ENCODE measurements around the gene OR2B2. TPM values are rescaled to one million over a fixed set of nuclear protein-coding genes. Genes with fewer than 3 reads are reported as not detected.

The OR2B2 gene
- polyA plus RNA-seq, 1 donor (not counting 4 experiments of a cell fraction or from before 2014, with no cell fraction given) = not detected

- Histone ChIP-seq H2AFZ (ENCODE audit: control insufficient read depth, low read length) (no peak overlapping the region), H3K4me2 (ENCODE audit: control insufficient read depth, extremely low read depth, insufficient read depth, low read depth, low read length) (no peak overlapping the region), H3K9ac (ENCODE audit: control insufficient read depth, extremely low read depth, insufficient read depth, low read length) (no peak overlapping the region), H3K9me1 (ENCODE audit: control insufficient read depth, extremely low read depth, insufficient read depth, low read length) (no peaks in the 10 kb centered on the region), H4K20me1 (ENCODE audit: control insufficient read depth, extremely low read depth, insufficient read depth, low read length) (no peaks in the 10 kb centered on the region), H3K27me3 (ENCODE audit: control insufficient read depth, extremely low read depth, insufficient read depth, low read length) (no peaks in the 10 kb centered on the region), H3K79me2 (ENCODE audit: control insufficient read depth, insufficient read depth, low read length) (no peaks in the 10 kb centered on the region), H3K9me3 (ENCODE audit: control insufficient read depth, low read depth, low read length) (no peaks in the 10 kb centered on the region), H3K4me3 (ENCODE audit: control insufficient read depth in 2 of 3, extremely low read depth in 1 of 3, insufficient read depth in 2 of 3, low read depth in 1 of 3, low read length in 3 of 3) (no peak overlapping the region), H3K27ac (ENCODE audit: control insufficient read depth, insufficient read depth, low read length) (no peak overlapping the region), H3K36me3 (ENCODE audit: control insufficient read depth in 2 of 2, extremely low read depth in 1 of 2, insufficient read depth in 2 of 2, low read length in 2 of 2) (no peaks in the 10 kb centered on the region), H3K4me1 (ENCODE audit: control insufficient read depth, extremely low read depth, insufficient read depth, low read length) (no peaks in the 10 kb centered on the region)
- TF ChIP-seq EZH2 (IDR thresholded peaks at IDR 0.05; ENCODE audit: low read length) = no peak
- no peak for TF ChIP-seq CTCF (optimal IDR thresholded peaks at IDR 0.05 in 1 of 3, IDR thresholded peaks at IDR 0.05 in 1 of 3, conservative IDR thresholded peaks at IDR 0.05 in 1 of 3; ENCODE audit: extremely low read depth in 1 of 3, insufficient read depth in 2 of 3, low read length in 3 of 3)
- dilution Hi-C loops (cut with MboI; ENCODE audit: extremely low pct_ligation_motif_present, low sequenced_read_pairs) = no loop called here
- DNase-seq (ENCODE audit: low read depth, low spot score) (no peak), FAIRE-seq (no peak)
These were observed 29.1 kb downstream of the OR2B2 start for GRCh38 chr6:27883136-27883535.

- Histone ChIP-seq H3K36me3 (ENCODE audit: control insufficient read depth in 2 of 2, extremely low read depth in 1 of 2, insufficient read depth in 2 of 2, low read length in 2 of 2) (no peaks in the 10 kb centered on the region), H3K4me3 (ENCODE audit: control insufficient read depth in 2 of 3, extremely low read depth in 1 of 3, insufficient read depth in 2 of 3, low read depth in 1 of 3, low read length in 3 of 3) (no peak overlapping the region), H3K27ac (ENCODE audit: control insufficient read depth, insufficient read depth, low read length) (no peak overlapping the region), H3K27me3 (ENCODE audit: control insufficient read depth, extremely low read depth, insufficient read depth, low read length) (no peaks in the 10 kb centered on the region), H4K20me1 (ENCODE audit: control insufficient read depth, extremely low read depth, insufficient read depth, low read length) (no peaks in the 10 kb centered on the region), H3K4me2 (ENCODE audit: control insufficient read depth, extremely low read depth, insufficient read depth, low read depth, low read length) (no peak overlapping the region), H3K9me3 (ENCODE audit: control insufficient read depth, low read depth, low read length) (no peaks in the 10 kb centered on the region), H3K79me2 (ENCODE audit: control insufficient read depth, insufficient read depth, low read length) (no peaks in the 10 kb centered on the region), H2AFZ (ENCODE audit: control insufficient read depth, low read length) (no peak overlapping the region), H3K9ac (ENCODE audit: control insufficient read depth, extremely low read depth, insufficient read depth, low read length) (no peak overlapping the region), H3K9me1 (ENCODE audit: control insufficient read depth, extremely low read depth, insufficient read depth, low read length) (no peaks in the 10 kb centered on the region), H3K4me1 (ENCODE audit: control insufficient read depth, extremely low read depth, insufficient read depth, low read length) (no peaks in the 10 kb centered on the region)
- dilution Hi-C loops (cut with MboI; ENCODE audit: extremely low pct_ligation_motif_present, low sequenced_read_pairs) = no loop called here
- TF ChIP-seq CTCF (optimal IDR thresholded peaks at IDR 0.05 in 1 of 3, IDR thresholded peaks at IDR 0.05 in 1 of 3, conservative IDR thresholded peaks at IDR 0.05 in 1 of 3; ENCODE audit: extremely low read depth in 1 of 3, insufficient read depth in 2 of 3, low read length in 3 of 3) = no peak
- no peak for TF ChIP-seq EZH2 (IDR thresholded peaks at IDR 0.05; ENCODE audit: low read length)
- no peak for DNase-seq (ENCODE audit: low read depth, low spot score)
- FAIRE-seq = no peak
These were observed 29.6 kb downstream of the OR2B2 start for GRCh38 chr6:27882624-27883023.

Measured in keratinocyte (primary cell).